Cardiac fibroblast (primary cell): ENCODE measurements around the gene NLGN1.

Experiments
- DNase-seq, 2 donors: peaks; one replicate each; pipeline versions ENCODE4 v3.0.0 to v3.0.0-alpha.2; 2010; ENCODE audit warnings: low read depth in 2 of 2
- H3K4me3 ChIP-seq, 2 donors: replicated peaks in 1 of 2; 1 replicate in 1 of 2; 2 replicates in 1 of 2; pipeline ENCODE4 v1.5.1; 2011; ENCODE audit warnings: low read depth in 2 of 2, low read length in 2 of 2, mild to moderate bottlenecking in 2 of 2, moderate library complexity in 1 of 2
- TF ChIP-seq, protein P1 (sequence below): IDR thresholded peaks from one replicate; pipeline ENCODE4 v1.5.1; 2011; ENCODE audit warnings: low read depth, mild to moderate bottlenecking, low read length, inconsistent platforms

The NLGN1 gene

DNA sequence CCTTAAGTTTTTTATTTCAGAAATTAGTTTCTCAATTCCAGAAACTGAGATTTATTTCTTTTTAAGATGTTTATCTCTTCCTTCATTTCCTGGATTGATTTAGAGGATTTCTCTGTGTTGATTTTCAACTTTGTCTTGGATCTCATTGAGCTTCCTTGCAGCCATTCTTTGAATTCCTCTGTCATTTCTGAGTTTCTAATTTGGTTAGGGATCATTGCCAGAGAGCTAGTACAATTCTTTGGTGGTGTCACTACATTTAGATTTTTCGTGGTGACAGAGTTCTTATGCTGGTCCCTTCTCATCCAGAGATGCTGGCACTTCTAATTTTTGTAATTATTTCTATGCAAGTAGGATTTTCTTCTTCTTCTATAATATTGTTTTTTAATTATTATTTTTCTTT, 770.5 kb downstream of the NLGN1 start:
- TF ChIP-seq, protein P1, sequence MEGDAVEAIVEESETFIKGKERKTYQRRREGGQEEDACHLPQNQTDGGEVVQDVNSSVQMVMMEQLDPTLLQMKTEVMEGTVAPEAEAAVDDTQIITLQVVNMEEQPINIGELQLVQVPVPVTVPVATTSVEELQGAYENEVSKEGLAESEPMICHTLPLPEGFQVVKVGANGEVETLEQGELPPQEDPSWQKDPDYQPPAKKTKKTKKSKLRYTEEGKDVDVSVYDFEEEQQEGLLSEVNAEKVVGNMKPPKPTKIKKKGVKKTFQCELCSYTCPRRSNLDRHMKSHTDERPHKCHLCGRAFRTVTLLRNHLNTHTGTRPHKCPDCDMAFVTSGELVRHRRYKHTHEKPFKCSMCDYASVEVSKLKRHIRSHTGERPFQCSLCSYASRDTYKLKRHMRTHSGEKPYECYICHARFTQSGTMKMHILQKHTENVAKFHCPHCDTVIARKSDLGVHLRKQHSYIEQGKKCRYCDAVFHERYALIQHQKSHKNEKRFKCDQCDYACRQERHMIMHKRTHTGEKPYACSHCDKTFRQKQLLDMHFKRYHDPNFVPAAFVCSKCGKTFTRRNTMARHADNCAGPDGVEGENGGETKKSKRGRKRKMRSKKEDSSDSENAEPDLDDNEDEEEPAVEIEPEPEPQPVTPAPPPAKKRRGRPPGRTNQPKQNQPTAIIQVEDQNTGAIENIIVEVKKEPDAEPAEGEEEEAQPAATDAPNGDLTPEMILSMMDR, result no peak
- H3K4me3 ChIP-seq, result no peak overlapping the region
- DNase-seq, result no peak

DNA sequence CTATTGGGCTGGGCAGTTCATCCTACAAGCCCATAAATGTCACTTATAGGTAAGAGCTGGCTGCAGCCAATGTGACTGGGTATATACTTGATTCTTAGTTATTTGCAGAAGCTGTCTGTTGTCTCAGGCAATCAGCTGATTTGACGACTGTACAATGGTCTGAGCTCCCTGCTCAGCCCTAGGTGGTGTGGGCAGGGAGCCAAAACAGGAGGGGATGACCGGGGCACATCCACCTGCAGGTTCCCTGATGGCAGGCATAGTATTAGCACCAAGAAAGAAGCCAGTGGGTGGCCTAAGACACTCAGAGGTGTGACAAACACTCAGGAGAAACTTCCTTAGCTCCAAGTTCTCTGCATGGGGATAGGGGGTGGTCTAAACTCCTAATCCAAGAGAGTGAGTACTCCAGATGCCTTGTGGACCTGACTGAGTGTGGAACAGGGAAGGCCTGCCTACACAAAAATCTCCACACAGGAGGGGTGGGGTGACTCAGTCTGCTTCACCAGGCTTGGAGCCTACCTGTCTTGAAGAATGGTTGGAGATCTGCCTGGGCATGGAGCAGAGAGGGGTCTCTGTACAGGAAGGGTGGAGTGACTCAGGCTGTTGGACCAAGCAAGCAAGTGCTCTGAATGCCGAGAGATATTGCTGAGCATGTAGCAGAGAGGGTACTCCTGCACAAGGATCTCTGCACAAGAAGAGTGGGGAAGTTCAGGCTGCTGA, 771.2 kb downstream of the NLGN1 start:
- DNase-seq, result no peak
- TF ChIP-seq, protein P1, result no peak
- no peak overlapping the region for H3K4me3 ChIP-seq

DNA sequence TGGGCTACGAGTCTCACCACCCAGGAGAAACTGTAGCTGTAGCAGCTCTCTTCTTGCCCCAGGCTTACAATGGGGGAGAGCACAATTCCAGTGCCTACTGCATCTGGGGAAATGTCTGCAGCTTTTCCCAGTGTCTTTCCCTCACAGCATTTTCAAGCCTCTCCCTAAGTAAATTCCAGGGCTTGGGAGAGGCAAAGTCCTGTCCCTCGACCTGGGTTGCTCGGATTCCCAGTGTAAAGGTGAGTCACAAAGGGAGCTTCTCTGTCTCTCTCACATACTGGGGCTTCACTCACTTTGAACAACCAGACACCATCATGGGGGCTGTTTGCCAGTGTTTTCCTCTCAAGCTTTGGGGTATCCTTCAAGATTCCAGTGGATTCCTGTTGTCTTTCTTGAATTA, 772.2 kb downstream of the NLGN1 start:
- TF ChIP-seq, protein P1, result no peak
- no peak for DNase-seq
- H3K4me3 ChIP-seq, result no peak overlapping the region

DNA sequence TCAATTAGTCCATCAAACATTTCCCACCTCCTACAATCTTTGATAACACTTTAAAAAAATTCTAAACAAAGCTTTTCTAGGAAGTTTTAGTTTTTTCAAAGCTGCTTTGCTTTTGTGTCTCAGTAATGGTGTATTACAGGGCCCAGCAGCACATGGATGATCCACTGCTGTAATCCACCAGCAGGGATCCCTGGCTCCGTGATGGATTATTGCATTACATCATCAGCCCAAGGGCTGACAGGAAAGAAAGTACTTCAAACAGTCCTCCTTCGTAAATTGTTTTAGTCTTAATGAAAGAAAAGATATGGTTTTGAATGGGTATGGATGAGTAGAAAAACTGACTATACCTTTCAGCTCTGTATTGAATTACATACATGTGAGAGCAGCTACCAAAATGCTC, 772.7 kb downstream of the NLGN1 start:
- H3K4me3 ChIP-seq, result no peak overlapping the region
- TF ChIP-seq, protein P1, result no peak
- peak in 1 of 2 donors; percentile 11 for DNase-seq

DNA sequence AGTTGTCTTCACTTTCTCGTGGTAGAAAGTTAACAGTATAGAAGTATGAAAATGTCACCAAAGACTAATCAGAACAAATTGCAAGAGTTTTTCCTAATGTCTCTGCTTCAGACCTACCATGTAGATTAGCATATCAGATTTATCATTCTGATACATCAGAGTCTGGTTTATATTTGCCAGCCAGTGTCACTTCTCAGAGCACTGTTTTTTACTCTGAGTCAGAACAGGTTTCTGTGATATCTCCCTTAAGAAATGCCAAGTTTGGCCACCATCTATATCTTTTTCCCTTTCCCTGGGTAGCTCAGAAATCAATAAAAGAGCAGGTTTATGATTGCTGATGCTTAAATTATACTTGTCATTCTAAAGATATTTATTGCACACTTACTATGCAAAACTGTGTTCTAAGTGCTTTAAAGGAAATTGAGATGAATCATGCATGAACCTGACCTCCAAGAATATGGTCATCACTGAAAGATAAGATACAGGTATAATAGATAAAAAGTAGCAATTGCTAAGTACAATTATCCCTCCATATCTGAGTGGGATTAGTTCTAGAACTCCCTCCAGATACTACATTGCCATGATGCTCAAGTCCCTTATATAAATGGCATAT, 788.9 kb downstream of the NLGN1 start:
- TF ChIP-seq, protein P1, result no peak
- no peak for DNase-seq
- no peak overlapping the region for H3K4me3 ChIP-seq

DNA sequence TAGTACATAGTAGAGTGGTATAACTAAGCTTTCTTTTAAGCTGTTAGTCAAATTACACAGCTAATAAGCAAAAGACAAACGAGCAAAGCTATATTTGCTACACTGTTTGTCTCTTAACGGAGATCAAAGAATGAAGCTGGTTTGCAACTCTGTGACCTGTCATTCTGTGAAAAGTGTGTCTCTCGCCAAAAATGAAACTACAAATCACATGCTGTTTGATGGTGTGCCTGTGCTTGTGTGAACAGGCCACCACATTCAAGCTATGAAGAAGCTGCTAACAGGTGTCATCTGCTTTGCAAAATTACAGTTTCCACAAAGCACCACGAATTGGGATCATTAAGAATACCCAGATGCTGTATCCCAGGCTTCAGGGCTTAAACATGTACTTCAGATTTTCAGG, 793.8 kb downstream of the NLGN1 start:
- no peak overlapping the region for H3K4me3 ChIP-seq
- no peak for DNase-seq
- TF ChIP-seq, protein P1, result no peak
